Loucy (cell line): ENCODE data around the gene IFT27.

Source experiments
- H2AFZ ChIP-seq: fragments of 200-600 bp; sonication (generic); 2 replicates; pipeline ENCODE4 v1.6.0; 2016; ENCODE audit warnings: antibody characterized with exemption, mild to moderate bottlenecking, low read length, moderate library complexity
- H3F3A ChIP-seq: fragments of 200-600 bp; 2 replicates; pipeline ENCODE4 v1.6.0; 2016; ENCODE audit warnings: antibody characterized with exemption, low read depth, mild to moderate bottlenecking
- H3K27me3 ChIP-seq: fragments of 200-600 bp; sonication (generic); 2 replicates; pipeline ENCODE4 v1.6.1; 2014; ENCODE audit warnings: low read length, mild to moderate bottlenecking; ENCODE audit not compliant: insufficient read depth, poor library complexity, severe bottlenecking
- H3K36me3 ChIP-seq: fragments of 200-600 bp; sonication (generic); 2 replicates; pipeline ENCODE4 v1.6.1; 2016; ENCODE audit warnings: low read length; ENCODE audit not compliant: insufficient read depth
- H3K4me1 ChIP-seq: fragments of 200-600 bp; sonication (generic); 2 replicates; pipeline ENCODE4 v1.5.1; 2014; ENCODE audit warnings: low read length, mild to moderate bottlenecking; ENCODE audit not compliant: insufficient read depth, poor library complexity, severe bottlenecking
- H3K4me2 ChIP-seq: fragments of 200-600 bp; sonication (generic); 2 replicates; pipeline ENCODE4 v1.6.0; 2014; ENCODE audit warnings: antibody characterized with exemption, low read length, low read depth, mild to moderate bottlenecking; ENCODE audit not compliant: poor library complexity, severe bottlenecking
- H3K4me3 ChIP-seq: fragments of 200-600 bp; sonication (generic); 2 replicates; pipeline ENCODE4 v1.5.1; 2014; ENCODE audit warnings: low read length, mild to moderate bottlenecking, mixed read lengths; ENCODE audit not compliant: poor library complexity, severe bottlenecking
- H3K79me2 ChIP-seq: fragments of 200-600 bp; sonication (generic); 2 replicates; pipeline ENCODE4 v1.6.1; 2014; ENCODE audit warnings: low read length; ENCODE audit not compliant: insufficient read depth
- H3K9ac ChIP-seq: fragments of 200-600 bp; sonication (generic); 2 replicates; pipeline ENCODE4 v1.6.0; 2014; ENCODE audit warnings: mild to moderate bottlenecking, low read depth, low read length, moderate library complexity; ENCODE audit not compliant: poor library complexity, severe bottlenecking
- H3K9me2 ChIP-seq: fragments of 200-600 bp; sonication (generic); replicated peaks from 2 replicates; pipeline ENCODE4 v1.6.1; 2016; ENCODE audit warnings: low read depth, low read length, mixed read lengths
- H3K9me3 ChIP-seq: fragments of 200-600 bp; sonication (generic); 2 replicates; pipeline ENCODE4 v1.6.1; 2014; ENCODE audit warnings: mild to moderate bottlenecking, antibody characterized with exemption, low read length, low read depth; ENCODE audit not compliant: insufficient read depth
- H4K20me1 ChIP-seq: fragments of 200-600 bp; sonication (generic); 2 replicates; pipeline ENCODE4 v1.6.0; 2014; ENCODE audit warnings: antibody characterized with exemption, low read length, mild to moderate bottlenecking; ENCODE audit not compliant: insufficient read depth, poor library complexity, severe bottlenecking
- EZH2phosphoT487 ChIP-seq: fragments of 200-600 bp; IDR thresholded peaks from 2 replicates; pipeline ENCODE4 v1.6.1; 2018; ENCODE audit warnings: antibody characterized with exemption, mild to moderate bottlenecking, moderate library complexity, borderline replicate concordance
- TF ChIP-seq, protein P1 (sequence below): fragments of 200-600 bp; sonication (generic); conservative IDR thresholded peaks from 2 replicates; pipeline ENCODE4 v1.5.1; 2014; ENCODE audit warnings: mild to moderate bottlenecking, antibody characterized with exemption, low read length

The IFT27 gene

DNA sequence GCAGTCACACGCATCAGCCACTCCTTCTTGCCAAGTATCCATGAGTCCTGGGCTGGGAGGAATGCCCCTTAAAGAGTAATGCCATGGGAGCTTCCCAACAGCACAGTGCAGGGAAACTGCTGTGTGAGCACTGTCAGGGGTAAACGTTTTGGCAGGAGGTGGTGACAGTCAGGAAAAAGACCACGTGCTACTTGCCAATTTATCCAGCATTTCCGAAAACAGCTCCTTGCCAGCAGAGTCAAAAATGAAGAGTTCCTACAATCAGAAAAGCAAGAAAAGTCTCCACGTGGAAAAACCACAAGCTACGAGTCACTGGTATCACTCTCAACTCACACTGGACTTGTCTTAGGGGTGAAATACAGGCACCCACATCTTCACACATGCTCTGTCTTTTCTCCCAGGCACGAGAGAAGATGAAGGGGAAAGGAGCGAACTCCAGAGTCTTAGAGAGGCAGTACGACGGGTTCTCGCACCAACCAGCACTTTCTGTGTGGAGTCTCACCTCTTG, 9.9 kb downstream of the IFT27 start:
- Histone ChIP-seq H3K79me2 (no peaks in the 10 kb centered on the region), H3K4me1 (no peaks in the 10 kb centered on the region), H3K27me3 (no peaks in the 10 kb centered on the region), H3K9me2 (no peaks in the 10 kb centered on the region), H3K9ac (no peak overlapping the region), H3K9me3 (no peaks in the 10 kb centered on the region), H3F3A (no peaks in the 10 kb centered on the region), H3K4me3 (no peak overlapping the region), H3K4me2 (no peak overlapping the region), H2AFZ (no peak overlapping the region), H3K36me3 (no peaks in the 10 kb centered on the region), H4K20me1 (no peaks in the 10 kb centered on the region)
- no peak for TF ChIP-seq EZH2phosphoT487
- TF ChIP-seq, protein P1, sequence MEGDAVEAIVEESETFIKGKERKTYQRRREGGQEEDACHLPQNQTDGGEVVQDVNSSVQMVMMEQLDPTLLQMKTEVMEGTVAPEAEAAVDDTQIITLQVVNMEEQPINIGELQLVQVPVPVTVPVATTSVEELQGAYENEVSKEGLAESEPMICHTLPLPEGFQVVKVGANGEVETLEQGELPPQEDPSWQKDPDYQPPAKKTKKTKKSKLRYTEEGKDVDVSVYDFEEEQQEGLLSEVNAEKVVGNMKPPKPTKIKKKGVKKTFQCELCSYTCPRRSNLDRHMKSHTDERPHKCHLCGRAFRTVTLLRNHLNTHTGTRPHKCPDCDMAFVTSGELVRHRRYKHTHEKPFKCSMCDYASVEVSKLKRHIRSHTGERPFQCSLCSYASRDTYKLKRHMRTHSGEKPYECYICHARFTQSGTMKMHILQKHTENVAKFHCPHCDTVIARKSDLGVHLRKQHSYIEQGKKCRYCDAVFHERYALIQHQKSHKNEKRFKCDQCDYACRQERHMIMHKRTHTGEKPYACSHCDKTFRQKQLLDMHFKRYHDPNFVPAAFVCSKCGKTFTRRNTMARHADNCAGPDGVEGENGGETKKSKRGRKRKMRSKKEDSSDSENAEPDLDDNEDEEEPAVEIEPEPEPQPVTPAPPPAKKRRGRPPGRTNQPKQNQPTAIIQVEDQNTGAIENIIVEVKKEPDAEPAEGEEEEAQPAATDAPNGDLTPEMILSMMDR, result no peak

DNA sequence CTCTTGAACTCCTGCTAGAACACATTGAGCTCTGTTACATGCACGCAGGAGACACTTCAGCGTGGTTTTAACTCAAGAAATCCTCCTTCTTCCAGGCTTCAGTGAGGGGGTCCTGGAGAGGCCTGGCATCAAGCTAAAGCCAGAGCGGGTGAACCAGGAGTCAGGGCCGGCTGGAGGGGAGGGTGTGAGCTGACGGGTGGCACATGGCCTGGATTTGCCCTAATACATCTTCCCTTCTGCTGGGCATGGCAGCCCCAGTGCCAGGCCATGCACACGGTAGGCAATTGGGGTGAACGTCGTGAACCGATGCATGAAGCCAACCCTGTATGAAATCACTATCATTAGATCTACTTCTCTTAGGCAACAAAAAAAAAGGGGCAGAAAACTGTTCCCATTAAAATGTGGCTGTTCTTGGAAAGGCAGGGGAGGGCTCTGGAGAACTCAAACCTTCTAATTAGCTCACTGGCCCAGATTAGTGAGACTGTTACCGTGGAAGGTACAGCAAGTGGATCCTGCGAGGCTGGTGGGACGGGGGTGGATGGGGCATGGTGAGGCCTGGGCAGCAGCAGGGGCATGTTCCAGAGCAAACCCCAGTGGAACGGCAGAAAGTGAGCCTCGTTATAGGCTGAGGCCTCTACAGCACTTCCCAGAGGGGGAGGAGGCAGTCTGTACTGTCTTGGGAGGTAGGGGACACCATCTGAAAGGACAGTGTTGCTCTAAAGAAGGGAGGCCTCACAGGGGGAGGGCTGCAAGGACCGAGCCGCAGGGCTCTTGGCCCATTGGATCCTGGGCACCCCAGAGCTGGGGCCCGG, 10.6 kb downstream of the IFT27 start:
- H3F3A ChIP-seq, result no peaks in the 10 kb centered on the region
- H3K36me3 ChIP-seq, result no peaks in the 10 kb centered on the region
- H3K79me2 ChIP-seq, result no peaks in the 10 kb centered on the region
- no peak for TF ChIP-seq EZH2phosphoT487
- TF ChIP-seq, protein P1, result no peak
- no peaks in the 10 kb centered on the region for H3K9me3 ChIP-seq
- no peak overlapping the region for H3K9ac ChIP-seq
- no peak overlapping the region for H3K4me3 ChIP-seq
- H3K4me1 ChIP-seq, result no peaks in the 10 kb centered on the region
- H3K9me2 ChIP-seq, result no peaks in the 10 kb centered on the region
- no peak overlapping the region for H3K4me2 ChIP-seq
- H4K20me1 ChIP-seq, result no peaks in the 10 kb centered on the region
- H3K27me3 ChIP-seq, result no peaks in the 10 kb centered on the region
- H2AFZ ChIP-seq, result no peak overlapping the region

DNA sequence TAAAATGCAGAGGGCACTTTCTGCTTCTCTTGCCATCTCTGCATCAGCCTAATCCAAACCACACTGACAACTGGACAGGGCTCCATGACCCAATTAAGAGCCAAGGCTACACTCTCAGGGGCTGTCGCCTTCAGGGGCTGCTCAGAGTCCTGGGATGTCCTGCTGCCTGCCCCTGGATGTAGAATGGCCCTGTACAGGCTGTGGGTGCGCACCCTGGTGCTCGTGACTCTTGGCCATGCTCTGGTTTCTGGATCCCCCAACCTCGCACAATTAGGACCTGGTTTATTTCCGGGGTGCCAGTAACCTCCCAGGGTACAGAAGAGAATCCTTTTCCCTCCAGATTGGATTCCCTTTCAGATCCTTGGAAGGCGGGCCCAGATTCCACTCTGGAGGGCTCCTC, 11.3 kb downstream of the IFT27 start:
- no peaks in the 10 kb centered on the region for H3K27me3 ChIP-seq
- no peaks in the 10 kb centered on the region for H4K20me1 ChIP-seq
- no peaks in the 10 kb centered on the region for H3K4me1 ChIP-seq
- no peak overlapping the region for H3K4me3 ChIP-seq
- H3K9me3 ChIP-seq, result no peaks in the 10 kb centered on the region
- H3K36me3 ChIP-seq, result no peaks in the 10 kb centered on the region
- H3F3A ChIP-seq, result no peaks in the 10 kb centered on the region
- H3K9me2 ChIP-seq, result no peaks in the 10 kb centered on the region
- TF ChIP-seq EZH2phosphoT487, result no peak
- TF ChIP-seq, protein P1, result no peak
- no peak overlapping the region for H3K4me2 ChIP-seq
- no peak overlapping the region for H2AFZ ChIP-seq
- no peak overlapping the region for H3K9ac ChIP-seq
- H3K79me2 ChIP-seq, result no peaks in the 10 kb centered on the region
